Hepatocyte (in vitro differentiated cells): ENCODE results near the gene GYPE. TPM values are rescaled to one million over a fixed set of nuclear protein-coding genes. Genes with fewer than 3 reads are reported as not detected.
"Not testable (repeated sequence)": the region's sequence is repeated elsewhere in the genome, so short reads cannot be mapped to it uniquely, and the experiment has no call there.

ENCODE experiments used
- DNase-seq: peaks from one replicate; pipeline ENCODE4 v3.0.0-alpha.2; 2016; ENCODE audit warnings: low spot score
- H2AFZ ChIP-seq: fragments of 200-600 bp; sonication (generic); 2 replicates; pipeline ENCODE4 v1.6.0; 2016; ENCODE audit warnings: antibody characterized with exemption, mild to moderate bottlenecking
- H3K27ac ChIP-seq: fragments of 200-600 bp; sonication (generic); 2 replicates; pipeline ENCODE4 v1.5.1; 2016; ENCODE audit warnings: mild to moderate bottlenecking
- H3K27me3 ChIP-seq: fragments of 200-600 bp; sonication (generic); 2 replicates; pipeline ENCODE4 v1.6.1; 2016
- H3K36me3 ChIP-seq: fragments of 200-600 bp; sonication (generic); replicated peaks from 2 replicates; pipeline ENCODE4 v1.5.1; 2016; ENCODE audit warnings: low read depth; ENCODE audit not compliant: insufficient read depth
- H3K4me1 ChIP-seq: fragments of 200-600 bp; sonication (generic); 2 replicates; pipeline ENCODE4 v1.5.1; 2016; ENCODE audit warnings: mild to moderate bottlenecking, moderate library complexity; ENCODE audit not compliant: insufficient read depth
- H3K4me2 ChIP-seq: fragments of 200-600 bp; sonication (generic); 2 replicates; pipeline ENCODE4 v1.6.0; 2016
- H3K4me3 ChIP-seq: fragments of 200-600 bp; sonication (generic); 2 replicates; pipeline ENCODE4 v1.5.1; 2016; ENCODE audit warnings: mild to moderate bottlenecking
- H3K79me2 ChIP-seq: fragments of 200-600 bp; sonication (generic); 2 replicates; pipeline ENCODE4 v1.6.0; 2017; ENCODE audit warnings: mild to moderate bottlenecking
- H3K9me2 ChIP-seq: fragments of 200-600 bp; sonication (generic); replicated peaks from 2 replicates; pipeline ENCODE4 v1.6.0; 2017; ENCODE audit warnings: mild to moderate bottlenecking; ENCODE audit not compliant: insufficient read depth
- H3K9me3 ChIP-seq: fragments of 200-600 bp; sonication (generic); 2 replicates; pipeline ENCODE4 v1.5.1; 2016; ENCODE audit warnings: low read depth, mild to moderate bottlenecking
- H4K20me1 ChIP-seq: fragments of 200-600 bp; sonication (generic); 2 replicates; pipeline ENCODE4 v1.6.0; 2016; ENCODE audit warnings: mild to moderate bottlenecking; ENCODE audit not compliant: insufficient read depth, poor library complexity, severe bottlenecking
- EZH2 ChIP-seq: fragments of 200-600 bp; sonication (generic); IDR thresholded peaks from 2 replicates; pipeline ENCODE4 v1.6.1; 2016; ENCODE audit warnings: antibody characterized with exemption, mild to moderate bottlenecking, borderline replicate concordance
- EZH2phosphoT487 ChIP-seq: fragments of 200-600 bp; sonication (generic); IDR thresholded peaks from one replicate; pipeline ENCODE4 v1.6.1; 2018; ENCODE audit warnings: antibody characterized with exemption, mild to moderate bottlenecking, low read depth, moderate library complexity; ENCODE audit not compliant: unreplicated experiment, severe bottlenecking
- WGBS: methylation state at CpG from one replicate; pipeline ENCODE4 v1.1.6; 2016; ENCODE audit warnings: low lambda C conversion rate; ENCODE audit errors: missing lambda C conversion rate; 5-methylcytosine and 5-hydroxymethylcytosine counted together
- polyA plus RNA-seq: library from polyadenylated mRNA; unstranded; fragments of >200 nt; fragmentation: Nextera tagmentation; extraction: Ambion mirVana; gene quantifications from 2 replicates; pipeline ENCODE4 v1.2.1, GENCODE V29; 2016
- total RNA-seq: library from RNA; depleted of rRNA; stranded (reverse); fragments of >200 nt; gene quantifications from 2 replicates; pipeline ENCODE4 v1.2.3, GENCODE V29; 2014
- TF ChIP-seq, protein P1 (sequence below): fragments of 200-600 bp; sonication (generic); IDR thresholded peaks from 2 replicates; pipeline ENCODE4 v1.5.1; 2016; ENCODE audit warnings: antibody characterized with exemption, mild to moderate bottlenecking; ENCODE audit not compliant: poor library complexity

GYPE gene
- total and polyA plus RNA-seq, 2 experiments from 2014 or later: not detected

DNA sequence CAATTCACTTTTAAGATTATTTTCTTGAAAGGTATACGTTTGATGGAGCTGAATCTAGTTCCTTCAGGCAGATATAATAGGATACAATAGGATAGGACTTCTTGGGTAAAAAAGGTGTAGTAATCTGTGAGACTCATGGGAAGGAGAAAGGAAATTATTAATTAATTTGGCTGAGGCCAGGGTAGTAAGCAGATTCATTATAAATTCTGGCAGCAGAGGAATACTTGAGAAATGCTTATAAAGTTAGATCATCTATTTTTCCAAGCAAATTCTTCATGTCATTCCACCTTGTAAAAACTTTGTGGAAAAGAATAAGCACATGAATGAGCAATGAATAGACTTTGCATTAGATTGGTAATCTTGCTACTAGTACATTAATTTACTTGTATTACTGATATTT lies 46.9 kb downstream of the GYPE start:
- Histone ChIP-seq H3K79me2 (no peaks in the 10 kb centered on the region), H3K27ac (no peak overlapping the region), H4K20me1 (no peaks in the 10 kb centered on the region), H3K36me3 (no peaks in the 10 kb centered on the region), H3K27me3 (no peaks in the 10 kb centered on the region), H3K4me1 (no peaks in the 10 kb centered on the region), H3K9me2 (no peaks in the 10 kb centered on the region), H2AFZ (no peak overlapping the region), H3K4me3 (no peak overlapping the region), H3K4me2 (no peak overlapping the region), H3K9me3 (no peaks in the 10 kb centered on the region)
- TF ChIP-seq EZH2 (no peak), EZH2phosphoT487 (no peak)
- TF ChIP-seq, protein P1, sequence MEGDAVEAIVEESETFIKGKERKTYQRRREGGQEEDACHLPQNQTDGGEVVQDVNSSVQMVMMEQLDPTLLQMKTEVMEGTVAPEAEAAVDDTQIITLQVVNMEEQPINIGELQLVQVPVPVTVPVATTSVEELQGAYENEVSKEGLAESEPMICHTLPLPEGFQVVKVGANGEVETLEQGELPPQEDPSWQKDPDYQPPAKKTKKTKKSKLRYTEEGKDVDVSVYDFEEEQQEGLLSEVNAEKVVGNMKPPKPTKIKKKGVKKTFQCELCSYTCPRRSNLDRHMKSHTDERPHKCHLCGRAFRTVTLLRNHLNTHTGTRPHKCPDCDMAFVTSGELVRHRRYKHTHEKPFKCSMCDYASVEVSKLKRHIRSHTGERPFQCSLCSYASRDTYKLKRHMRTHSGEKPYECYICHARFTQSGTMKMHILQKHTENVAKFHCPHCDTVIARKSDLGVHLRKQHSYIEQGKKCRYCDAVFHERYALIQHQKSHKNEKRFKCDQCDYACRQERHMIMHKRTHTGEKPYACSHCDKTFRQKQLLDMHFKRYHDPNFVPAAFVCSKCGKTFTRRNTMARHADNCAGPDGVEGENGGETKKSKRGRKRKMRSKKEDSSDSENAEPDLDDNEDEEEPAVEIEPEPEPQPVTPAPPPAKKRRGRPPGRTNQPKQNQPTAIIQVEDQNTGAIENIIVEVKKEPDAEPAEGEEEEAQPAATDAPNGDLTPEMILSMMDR: no peak
- no peak for DNase-seq
- 83% methylated on average over 1 of the region's 1 CpG for WGBS

DNA sequence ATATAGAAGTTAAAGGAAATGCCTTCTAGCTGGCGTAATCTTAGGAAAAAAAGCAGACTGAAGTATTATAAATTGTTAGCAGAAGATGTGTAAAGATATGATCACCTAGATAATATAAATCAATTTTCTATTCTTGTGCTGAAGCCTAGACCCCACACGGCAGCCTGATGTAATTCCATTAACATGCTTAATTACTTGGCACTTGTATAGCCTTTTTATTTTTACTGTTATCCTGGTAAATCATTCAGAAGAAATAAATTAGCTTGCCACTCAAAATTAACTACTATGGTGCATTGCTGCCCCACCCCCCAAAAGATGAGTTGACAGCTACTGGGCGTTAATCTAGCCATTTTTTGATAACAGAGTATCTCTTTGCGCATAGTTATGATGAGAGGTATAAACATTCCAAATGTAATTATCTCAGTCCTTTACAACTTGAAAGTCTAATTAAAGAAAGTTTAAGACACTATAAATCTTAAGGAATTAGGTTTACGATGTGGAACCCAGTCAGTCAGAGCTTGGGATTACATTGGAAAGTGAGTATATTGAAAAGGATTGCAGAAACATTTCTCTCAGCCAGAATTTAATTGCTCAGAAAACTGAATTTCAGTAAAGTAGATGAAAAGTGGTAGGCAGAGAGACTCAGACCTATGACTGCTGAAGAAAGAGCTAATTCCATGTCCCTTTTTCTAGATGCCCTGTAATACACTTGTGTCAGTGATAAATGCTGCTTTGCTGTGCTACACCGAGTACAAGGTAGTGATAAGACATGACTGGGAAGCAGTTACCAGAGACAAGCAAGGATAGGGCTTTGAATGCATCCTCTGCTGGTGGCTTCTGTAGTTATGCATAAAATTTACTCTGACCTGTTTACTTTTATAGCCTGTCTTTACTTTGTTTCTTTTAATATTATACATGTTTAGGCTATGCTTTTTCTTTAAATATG lies 47.7 kb downstream of the GYPE start:
- H3K4me2 ChIP-seq, H4K20me1 ChIP-seq, H3K4me3 ChIP-seq, H3K9me2 ChIP-seq, H3K9me3 ChIP-seq, H3K4me1 ChIP-seq, DNase-seq, H3K27me3 ChIP-seq, H3K36me3 ChIP-seq, H3K27ac ChIP-seq, H3K79me2 ChIP-seq, H2AFZ ChIP-seq: not testable (repeated sequence)
- WGBS: 47% methylated on average over 6 of the region's 6 CpGs

DNA sequence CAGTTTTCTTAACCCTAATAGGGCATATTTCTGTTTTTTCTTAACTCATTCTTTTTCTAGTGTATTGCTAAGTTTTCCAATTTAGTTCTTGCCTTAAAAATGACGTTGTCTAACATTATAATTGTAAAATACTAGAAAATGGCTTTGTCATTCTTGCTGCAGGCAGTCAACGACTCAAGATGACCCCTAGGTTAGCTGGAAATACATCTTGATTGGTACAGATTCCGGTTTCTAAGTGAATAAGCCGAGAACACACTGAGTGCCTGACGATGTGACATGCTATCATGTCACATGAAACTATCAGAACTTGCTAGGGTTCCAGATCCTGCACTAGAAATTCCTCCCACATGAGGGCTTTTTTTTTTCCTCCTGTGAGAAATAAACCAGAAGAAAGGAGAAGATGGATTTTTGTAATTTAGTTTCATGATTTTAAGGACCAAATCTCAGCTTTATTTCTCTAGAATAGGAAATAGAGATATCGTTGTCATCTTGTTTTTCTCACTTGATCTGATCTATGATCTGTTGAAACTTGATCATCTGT lies 49.3 kb downstream of the GYPE start:
- H3K9me3 ChIP-seq, H3K4me2 ChIP-seq, H3K27ac ChIP-seq, H3K79me2 ChIP-seq, H3K36me3 ChIP-seq, H3K4me3 ChIP-seq, H4K20me1 ChIP-seq, H3K27me3 ChIP-seq, H3K9me2 ChIP-seq, H2AFZ ChIP-seq, H3K4me1 ChIP-seq, DNase-seq: not testable (repeated sequence)
- WGBS: 78% methylated on average over 6 of the region's 6 CpGs

DNA sequence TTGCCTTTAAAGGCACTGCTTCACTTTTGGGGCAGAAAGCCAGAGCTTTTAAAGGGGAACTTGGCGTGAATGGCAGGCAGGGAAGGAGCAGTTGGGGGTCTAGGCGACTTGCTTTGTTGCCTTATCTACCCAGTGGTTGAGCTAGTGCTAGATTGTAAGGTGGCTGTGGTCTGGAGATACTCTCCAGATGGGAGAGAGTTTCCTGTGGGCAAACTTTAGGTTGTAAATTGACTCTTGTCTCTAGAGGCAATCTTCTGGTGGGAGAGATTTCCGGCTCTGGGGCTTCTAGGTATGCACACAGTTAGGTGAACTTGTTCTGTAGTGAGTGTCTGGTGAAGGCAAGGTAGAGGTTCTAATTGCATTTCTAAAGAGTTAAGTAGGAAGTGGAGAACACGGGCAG lies 50.7 kb downstream of the GYPE start:
- H3K4me1 ChIP-seq, H3K27ac ChIP-seq, H3K36me3 ChIP-seq, H3K79me2 ChIP-seq, H4K20me1 ChIP-seq, DNase-seq, H2AFZ ChIP-seq, H3K4me2 ChIP-seq, H3K27me3 ChIP-seq, H3K9me2 ChIP-seq, H3K9me3 ChIP-seq, H3K4me3 ChIP-seq: not testable (repeated sequence)
- WGBS: 69% methylated on average over 4 of the region's 4 CpGs

DNA sequence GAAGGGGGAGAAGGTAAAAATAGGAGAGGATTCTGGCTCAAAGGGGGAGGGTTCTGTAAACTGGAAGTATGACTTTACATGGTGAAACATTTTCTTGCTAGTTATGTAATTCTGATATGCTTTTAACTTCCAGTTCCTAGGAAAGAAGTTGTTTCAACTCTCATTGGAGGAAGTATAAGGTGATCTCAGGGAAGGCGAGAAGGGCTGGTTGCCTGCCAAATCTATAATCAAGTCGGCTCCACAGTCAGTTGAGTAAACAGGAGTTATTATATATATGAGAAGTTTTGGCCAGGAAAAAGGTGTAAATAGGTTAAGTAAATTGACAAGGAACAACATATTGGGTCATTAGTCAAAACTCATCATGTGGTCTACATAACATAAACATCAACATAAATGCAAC lies 56.1 kb downstream of the GYPE start:
- not testable (repeated sequence) for H3K27me3 ChIP-seq, DNase-seq, H3K9me2 ChIP-seq, H3K27ac ChIP-seq, H3K4me2 ChIP-seq, H3K4me1 ChIP-seq, H4K20me1 ChIP-seq, H3K36me3 ChIP-seq, H3K9me3 ChIP-seq, H3K4me3 ChIP-seq, H3K79me2 ChIP-seq, H2AFZ ChIP-seq
- 86% methylated on average over 2 of the region's 2 CpGs for WGBS

DNA sequence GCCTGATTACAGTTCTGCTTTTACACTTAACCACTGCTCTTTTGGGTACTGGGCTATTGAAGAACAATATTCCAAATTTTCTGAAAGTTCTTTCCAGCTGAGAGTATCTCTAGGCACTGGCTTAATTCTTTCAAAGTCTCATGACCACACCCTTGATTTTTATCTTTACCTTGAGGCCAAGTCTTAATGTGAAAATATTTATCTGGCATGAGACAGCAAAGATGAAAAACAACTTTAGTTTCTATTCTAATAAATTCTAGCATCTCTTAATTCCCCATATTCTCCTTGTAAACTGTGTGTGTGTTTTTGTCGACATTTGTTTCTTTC lies 61.9 kb downstream of the GYPE start:
- not testable (repeated sequence) for H3K27ac ChIP-seq, H3K36me3 ChIP-seq, H3K9me3 ChIP-seq, H3K27me3 ChIP-seq, H3K4me2 ChIP-seq, H3K79me2 ChIP-seq, H3K4me3 ChIP-seq, H2AFZ ChIP-seq, H3K9me2 ChIP-seq, H3K4me1 ChIP-seq, DNase-seq, H4K20me1 ChIP-seq
- 100% methylated on average over 1 of the region's 1 CpG for WGBS

DNA sequence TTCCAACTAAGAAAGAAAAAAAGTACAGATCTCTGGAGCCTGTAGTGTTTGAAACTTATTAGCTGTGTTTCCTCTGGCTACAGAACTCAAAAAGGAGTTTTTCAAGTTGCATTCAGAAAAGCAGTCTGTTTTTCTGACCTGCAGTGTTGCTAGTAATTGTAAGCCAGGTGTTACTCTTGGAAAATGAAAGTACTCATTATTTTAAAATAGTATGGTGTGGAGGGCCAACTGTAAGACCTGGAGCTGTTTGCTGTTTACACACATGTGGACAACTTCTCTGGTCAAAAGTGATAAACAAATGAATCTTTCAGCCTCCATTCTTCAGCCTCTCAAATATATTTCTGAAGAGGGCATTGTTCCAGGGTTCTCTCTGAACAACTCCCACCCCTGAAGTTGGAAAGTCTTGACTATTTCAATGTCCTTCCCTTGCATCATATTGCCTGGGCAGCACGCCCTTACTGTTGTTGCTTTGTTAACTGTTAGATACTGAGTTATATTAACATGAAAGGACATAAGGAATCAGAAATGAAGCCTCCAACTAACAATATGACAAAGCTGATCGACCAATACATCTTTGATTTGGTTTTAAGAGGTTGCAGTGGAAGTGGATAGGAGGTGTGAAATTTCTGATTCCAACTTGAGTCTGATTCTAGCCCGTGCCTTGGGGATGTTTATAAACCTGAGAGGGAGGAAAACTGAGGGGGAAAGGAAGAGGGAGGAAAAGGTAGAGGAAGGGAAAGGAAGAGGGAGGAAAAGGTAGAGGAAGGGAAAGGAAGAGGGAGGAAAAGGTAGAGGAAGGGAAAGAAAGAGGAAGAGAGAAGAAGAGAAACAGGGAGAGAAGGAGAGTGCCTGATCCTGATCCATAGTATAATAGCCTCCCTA lies 62.5 kb downstream of the GYPE start:
- not testable (repeated sequence) for H3K27ac ChIP-seq, H3K9me3 ChIP-seq, H4K20me1 ChIP-seq, H3K9me2 ChIP-seq, DNase-seq, H2AFZ ChIP-seq, H3K27me3 ChIP-seq, H3K4me3 ChIP-seq, H3K36me3 ChIP-seq, H3K4me2 ChIP-seq, H3K4me1 ChIP-seq, H3K79me2 ChIP-seq
- WGBS: 75% methylated on average over 3 of the region's 3 CpGs
